GM21717 (cell line): Measurements from ENCODE around the gene CLCN1.

Experiments used
- ATAC-seq: cut with Tn5 transposase; IDR thresholded peaks from one replicate; pipeline ENCODE4 v1.9.1; 2021; ENCODE audit warnings: mild to moderate bottlenecking, moderate library complexity; ENCODE audit not compliant: unreplicated experiment

Gene CLCN1

DNA sequence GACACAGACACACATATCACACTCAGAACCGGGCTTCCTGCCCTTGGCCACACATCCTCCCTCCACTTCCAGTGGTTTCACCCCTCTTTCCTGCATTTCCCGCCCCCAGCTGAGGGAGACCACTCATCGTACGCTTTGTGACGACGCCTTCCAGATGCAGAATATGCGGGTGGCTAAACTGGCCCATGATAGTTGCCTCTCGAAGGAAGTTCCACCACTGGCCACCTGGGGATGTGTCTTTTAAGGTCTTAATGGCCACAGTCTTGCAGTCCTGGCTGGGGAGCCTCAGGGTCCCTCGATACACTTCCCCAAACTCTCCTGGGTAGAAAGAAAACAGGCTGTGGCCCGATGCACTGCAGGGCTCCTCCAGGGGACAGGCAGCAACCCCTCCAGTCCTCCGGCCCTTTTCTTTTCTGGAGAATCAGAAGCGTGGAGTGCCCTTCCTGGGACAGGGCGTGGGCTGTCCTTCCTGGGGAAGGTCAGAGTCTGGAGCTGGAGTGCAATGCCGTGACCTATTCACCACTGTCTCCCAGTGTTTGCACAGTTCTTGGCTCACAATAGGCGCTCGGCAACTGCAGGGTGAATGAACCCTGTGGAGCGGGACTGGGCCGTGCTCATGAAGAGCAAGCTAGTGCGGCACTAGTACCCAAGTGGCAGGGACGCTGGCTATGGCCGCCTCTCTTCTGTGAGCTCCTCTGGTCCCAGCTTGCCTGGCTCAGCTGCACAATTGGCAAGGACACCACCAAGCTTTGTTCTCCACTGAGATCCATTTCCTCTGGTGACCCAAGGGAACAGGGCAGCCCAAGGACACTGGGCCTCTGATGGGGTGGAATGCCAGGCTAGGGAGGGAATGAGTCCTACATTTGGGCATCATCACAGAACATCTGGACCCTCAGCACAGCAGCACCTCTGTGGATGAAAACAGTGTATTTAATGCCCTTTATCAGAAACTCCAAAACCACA is 79.6 kb downstream of the CLCN1 start:
- ATAC-seq: no peak

DNA sequence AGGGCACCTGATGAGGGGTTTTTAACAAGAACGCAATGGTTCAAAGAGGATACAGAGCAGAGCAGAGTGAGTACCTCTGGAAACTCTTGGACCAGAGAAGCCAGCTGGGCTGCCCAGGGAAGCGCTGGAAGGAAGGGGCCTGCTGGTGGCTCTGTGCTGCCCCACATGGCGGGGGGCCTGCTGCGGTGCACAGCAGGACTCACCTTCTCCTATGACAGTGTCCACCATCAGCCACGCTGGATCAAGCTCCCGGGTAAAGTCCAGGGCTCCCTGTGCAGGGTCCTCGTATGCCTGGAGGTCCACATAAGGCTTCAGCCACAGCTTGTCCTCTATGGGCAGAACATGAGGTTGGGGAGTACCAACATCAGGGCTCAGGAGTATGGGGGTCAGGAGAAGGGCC is 80.3 kb downstream of the CLCN1 start:
- no peak for ATAC-seq

DNA sequence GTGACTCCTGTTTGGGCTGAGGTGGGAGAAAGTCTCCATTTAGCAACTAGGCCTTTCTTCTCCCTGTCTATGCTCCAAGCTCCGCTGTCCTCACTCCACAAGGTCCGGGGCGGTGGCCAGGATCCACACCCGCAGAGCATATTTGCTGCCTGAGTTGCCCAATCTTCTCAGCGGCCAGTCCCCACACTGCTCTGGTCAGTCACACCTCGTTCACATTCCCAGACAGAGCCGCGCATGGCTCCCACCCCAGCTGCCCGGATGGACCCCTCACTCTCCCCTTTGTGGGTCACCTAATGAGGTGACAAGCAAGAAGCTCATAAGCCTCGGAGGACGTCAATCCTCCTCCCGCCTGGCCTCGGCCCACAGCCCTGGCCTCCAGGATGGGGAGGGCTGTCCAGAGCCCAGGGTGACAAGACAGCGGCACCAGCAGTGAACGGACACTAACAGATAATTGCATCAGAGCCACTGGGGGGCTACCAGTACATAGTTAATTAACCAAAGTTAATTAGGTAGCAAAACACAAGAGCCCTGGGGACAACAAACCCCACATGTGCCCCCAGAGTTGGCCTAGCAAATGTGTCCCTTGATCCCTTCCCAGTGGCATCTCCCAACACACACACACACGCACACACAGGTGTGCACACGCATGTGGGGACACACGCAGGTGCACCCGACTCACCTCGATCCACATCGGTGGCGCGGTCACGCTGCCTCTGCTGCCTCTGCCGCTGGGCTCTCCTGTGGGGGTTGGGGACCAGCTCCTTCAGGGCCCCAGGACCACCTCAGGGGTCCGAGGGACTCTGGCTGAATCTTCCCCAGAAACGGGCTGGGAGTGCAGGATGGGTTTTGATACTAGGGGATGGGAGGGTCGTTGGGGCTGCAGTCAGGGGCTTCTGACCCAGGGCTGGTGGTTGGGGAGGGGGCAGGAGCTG is 81.0 kb downstream of the CLCN1 start:
- ATAC-seq: no peak

DNA sequence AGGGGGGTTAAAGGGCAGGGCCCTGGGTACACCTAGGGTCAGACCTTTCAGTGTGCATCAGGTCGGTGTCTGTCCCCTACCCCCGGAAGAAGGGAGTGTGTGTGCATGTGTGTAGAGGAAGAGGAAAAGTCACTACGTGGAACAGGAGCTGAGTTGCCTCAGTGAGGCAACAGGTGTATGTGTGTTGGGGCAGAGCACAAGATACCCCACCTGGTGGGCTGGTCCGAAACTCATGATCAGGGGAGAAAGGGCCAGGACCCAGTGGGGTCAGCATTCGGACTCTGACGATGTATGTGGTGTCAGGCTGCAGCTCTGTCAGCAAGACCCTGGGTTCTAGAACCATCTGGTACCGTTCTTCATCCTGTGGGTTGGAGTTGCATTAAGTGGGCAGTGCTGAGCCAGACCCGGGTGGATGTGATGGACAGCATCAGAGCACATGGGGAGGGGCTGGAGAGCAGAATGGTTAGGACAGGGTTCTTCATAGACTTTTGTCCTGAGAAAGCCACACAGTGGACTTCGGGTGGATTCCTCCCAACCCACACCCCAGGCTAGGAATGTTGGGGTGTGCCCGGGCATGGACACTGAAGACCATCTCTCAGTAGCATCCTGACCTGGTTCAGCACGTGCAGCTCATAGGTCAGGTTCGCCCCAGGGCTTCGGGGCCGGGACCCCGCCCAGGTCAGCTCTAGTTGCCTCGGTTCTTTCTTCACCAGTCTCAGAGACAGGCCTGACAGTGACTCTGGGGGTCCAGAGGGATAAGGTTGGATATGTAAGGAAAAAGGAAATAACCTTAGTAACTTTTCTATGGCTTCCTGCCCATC is 82.0 kb downstream of the CLCN1 start:
- ATAC-seq: no peak

DNA sequence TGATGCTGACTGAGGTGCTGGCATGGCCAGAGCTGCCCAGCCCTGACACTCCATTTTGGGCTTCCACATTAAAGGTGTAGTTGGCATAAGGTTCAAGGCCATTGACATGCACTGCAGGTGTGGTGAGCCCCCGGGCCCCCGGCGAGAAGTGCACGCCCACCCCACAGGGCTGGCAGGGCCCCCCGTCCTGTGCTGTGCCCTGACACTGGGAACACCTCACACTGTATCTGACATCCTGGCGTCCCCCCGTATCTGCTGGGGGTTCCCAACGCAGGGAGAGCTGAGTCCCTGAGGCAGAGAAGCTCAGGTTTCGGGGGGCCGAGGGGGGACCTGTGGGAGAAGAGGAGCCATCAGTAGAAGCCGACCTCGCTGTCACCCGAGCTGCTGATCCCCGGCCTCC is 82.7 kb downstream of the CLCN1 start:
- ATAC-seq: no peak

DNA sequence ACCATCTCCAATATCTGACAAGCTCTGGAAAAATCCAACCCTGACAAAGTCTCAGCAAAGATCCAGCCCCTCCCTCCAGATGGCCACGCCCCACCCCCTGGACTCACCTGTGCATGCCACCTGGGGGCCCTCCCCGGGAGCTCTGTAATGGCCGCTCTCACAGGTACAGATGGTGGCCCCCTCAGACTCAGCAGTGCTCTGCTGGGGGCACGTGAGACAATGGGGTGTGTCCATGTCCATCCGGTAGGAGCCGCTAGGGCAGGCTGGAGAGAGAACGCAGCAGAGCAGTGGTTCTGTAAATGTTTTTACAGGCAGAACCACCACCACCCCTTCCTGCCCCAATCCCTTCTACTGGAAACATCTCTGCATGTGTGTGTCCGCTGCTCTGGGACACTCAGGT is 83.2 kb downstream of the CLCN1 start:
- ATAC-seq: no peak

DNA sequence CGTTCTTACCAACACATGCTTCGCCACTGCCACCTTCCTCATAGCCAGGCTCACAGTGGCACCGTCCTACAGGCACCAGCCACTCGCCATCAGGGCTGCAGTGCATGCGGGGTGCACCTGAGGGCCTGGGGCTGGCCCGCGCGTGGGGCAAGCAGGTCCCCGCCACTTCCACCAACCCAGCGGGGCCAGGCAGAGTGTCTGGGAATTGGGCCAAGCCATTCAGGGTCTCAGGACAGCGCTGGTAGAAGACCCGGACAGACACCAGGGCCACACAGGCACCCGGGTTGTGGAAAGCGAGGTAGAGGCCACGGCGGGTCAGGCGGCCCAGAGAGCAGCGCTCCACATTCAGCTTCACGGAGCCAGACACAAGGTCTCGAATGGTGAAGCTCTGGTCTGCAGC is 83.7 kb downstream of the CLCN1 start:
- no peak for ATAC-seq

DNA sequence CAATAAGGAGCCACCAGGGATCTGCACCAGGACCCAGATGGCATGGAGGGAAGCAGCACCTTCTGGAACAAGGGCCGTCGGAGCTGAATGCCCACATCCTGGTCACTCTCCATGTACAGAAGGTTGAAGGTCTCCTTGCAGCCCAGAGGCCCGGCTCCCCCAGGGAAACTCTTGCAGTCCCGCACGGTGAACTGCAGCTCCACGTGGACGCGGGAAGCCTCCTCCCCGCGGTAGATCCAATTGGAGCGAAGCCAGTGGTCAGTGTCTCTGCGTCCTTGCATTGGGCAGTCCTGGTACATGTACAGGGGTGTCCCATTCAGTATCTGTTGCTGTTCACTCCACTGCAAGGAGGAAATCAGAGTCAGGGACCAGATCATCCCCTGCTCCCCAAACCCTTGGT is 85.4 kb downstream of the CLCN1 start:
- no peak for ATAC-seq
